H1 (cell line): ENCODE results near the gene TMPRSS4.

Source experiments
- CEBPB ChIP-seq: IDR thresholded peaks from 2 replicates; pipeline ENCODE4 v1.6.1; 2012; ENCODE audit warnings: low read depth, low read length
- CTCF ChIP-seq, 3 experiments: IDR thresholded peaks; 1 replicate in 2 of 3; 2 replicates in 1 of 3; pipeline versions ENCODE4 v1.5.1 to v1.6.1; 2011; ENCODE audit warnings: low read length in 3 of 3, mild to moderate bottlenecking in 3 of 3, inconsistent platforms in 2 of 3, low read depth in 1 of 3, moderate library complexity in 1 of 3; ENCODE audit not compliant: insufficient read depth in 1 of 3; ENCODE audit errors: control extremely low read depth in 1 of 3
- EP300 ChIP-seq, 2 experiments: IDR thresholded peaks; 1 replicate in 1 of 2; 2 replicates in 1 of 2; pipeline ENCODE4 v1.6.1; 2011 to 2012; ENCODE audit warnings: low read depth in 2 of 2, low read length in 2 of 2, mild to moderate bottlenecking in 2 of 2, borderline replicate concordance in 1 of 2, inconsistent platforms in 1 of 2, moderate library complexity in 1 of 2
- MAX ChIP-seq: IDR thresholded peaks from 2 replicates; pipeline ENCODE4 v1.6.1; 2012; ENCODE audit warnings: inconsistent platforms
- POLR2A ChIP-seq, 2 experiments: IDR thresholded peaks; 1 replicate in 1 of 2; 2 replicates in 1 of 2; pipeline ENCODE4 v1.6.1; 2011; ENCODE audit warnings: low read depth in 2 of 2, low read length in 2 of 2, mild to moderate bottlenecking in 2 of 2; ENCODE audit errors: control extremely low read depth in 1 of 2
- POLR2AphosphoS5 ChIP-seq: IDR thresholded peaks from 2 replicates; pipeline ENCODE4 v1.6.1; 2011; ENCODE audit warnings: low read depth, low read length
- RAD21 ChIP-seq, 2 experiments: IDR thresholded peaks in 1 of 2; conservative IDR thresholded peaks in 1 of 2; 2 replicates each; pipeline ENCODE4 v1.6.1; 2011; ENCODE audit warnings: low read depth in 2 of 2, low read length in 2 of 2, improper control_type of control experiment in 1 of 2, inconsistent platforms in 1 of 2, mild to moderate bottlenecking in 1 of 2, moderate library complexity in 1 of 2
- RBBP5 ChIP-seq: IDR thresholded peaks from 2 replicates; pipeline ENCODE4 v1.7.1; 2012; ENCODE audit warnings: low read depth, mild to moderate bottlenecking, inconsistent platforms, low read length, moderate library complexity, borderline replicate concordance
- TAF1 ChIP-seq: IDR thresholded peaks from 2 replicates; pipeline ENCODE4 v1.6.1; 2011; ENCODE audit warnings: mild to moderate bottlenecking, low read depth, low read length
- USF2 ChIP-seq: IDR thresholded peaks from 2 replicates; pipeline ENCODE4 v1.6.1; 2011; ENCODE audit warnings: low read length, improper control_type of control experiment

- TF ChIP-seq CTCF (IDR thresholded peaks at IDR 0.05; ENCODE audit: control extremely low read depth in 1 of 3, insufficient read depth in 1 of 3, low read depth in 1 of 3, low read length in 3 of 3) (no peak), RBBP5 (no peak), USF2 (no peak), MAX (no peak), CEBPB (no peak), EP300 (IDR thresholded peaks at IDR 0.05; ENCODE audit: borderline replicate concordance in 1 of 2, low read depth in 2 of 2, low read length in 2 of 2) (no peak), TAF1 (no peak), POLR2AphosphoS5 (no peak), POLR2A (IDR thresholded peaks at IDR 0.05; ENCODE audit: control extremely low read depth in 1 of 2, low read depth in 2 of 2, low read length in 2 of 2) (no peak), RAD21 (IDR thresholded peaks at IDR 0.05 in 1 of 2, conservative IDR thresholded peaks at IDR 0.05 in 1 of 2; ENCODE audit: low read depth in 2 of 2, low read length in 2 of 2) (no peak)
Measured at GRCh38 chr11:118124929-118125535, 48.2 kb downstream of the TMPRSS4 start.
